GM12878 (cell line): ENCODE data around the gene KRTAP1-3.
"Not testable (repeated sequence)": the region's sequence is repeated elsewhere in the genome, so short reads cannot be mapped to it uniquely, and the experiment has no call there.

Experiments used
- BHLHE40 ChIP-seq, 2 experiments: fragments of 450-650 bp in 1 of 2; IDR thresholded peaks; 2 replicates each; pipeline ENCODE4 v1.6.1; 2011 to 2017; ENCODE audit warnings: low read depth in 2 of 2, borderline replicate concordance in 1 of 2, improper control_type of control experiment in 1 of 2, low read length in 1 of 2, mild to moderate bottlenecking in 1 of 2
- CBFB ChIP-seq: IDR thresholded peaks from 2 replicates; pipeline ENCODE4 v1.6.1; 2016; ENCODE audit warnings: antibody characterized with exemption, low read depth
- CTCF ChIP-seq, 3 experiments: IDR thresholded peaks in 2 of 3; conservative IDR thresholded peaks in 1 of 3; 2 replicates each; pipeline ENCODE4 v1.5.1; 2011; ENCODE audit warnings: low read depth in 3 of 3, low read length in 3 of 3, mild to moderate bottlenecking in 3 of 3, control low read depth in 2 of 3, moderate library complexity in 2 of 3, inconsistent platforms in 1 of 3, mixed read lengths in 1 of 3; ENCODE audit not compliant: control insufficient read depth in 2 of 3, insufficient read depth in 1 of 3; ENCODE audit errors: extremely low read depth in 1 of 3
- EP300 ChIP-seq, 2 experiments: fragments of 150-350 bp in 1 of 2; IDR thresholded peaks; 2 replicates each; pipeline ENCODE4 v1.6.1; 2011 to 2012; ENCODE audit warnings: low read depth in 2 of 2, low read length in 2 of 2, borderline replicate concordance in 1 of 2, improper control_type of control experiment in 1 of 2, inconsistent platforms in 1 of 2; ENCODE audit not compliant: control insufficient read depth in 1 of 2
- EZH2 ChIP-seq: IDR thresholded peaks from 2 replicates; pipeline ENCODE4 v1.6.1; 2012; ENCODE audit warnings: low read depth, mild to moderate bottlenecking, control low read depth, inconsistent platforms, low read length, borderline replicate concordance; ENCODE audit not compliant: control insufficient read depth
- JUND ChIP-seq: IDR thresholded peaks from 2 replicates; pipeline ENCODE4 v1.6.1; 2012; ENCODE audit warnings: low read depth, mild to moderate bottlenecking, low read length, improper control_type of control experiment, moderate library complexity
- MXI1 ChIP-seq: fragments of 150-350 bp; IDR thresholded peaks from 2 replicates; pipeline ENCODE4 v1.6.1; 2011; ENCODE audit warnings: low read depth, mild to moderate bottlenecking, inconsistent platforms, low read length, improper control_type of control experiment
- NFXL1 ChIP-seq: fragments of 450-650 bp; IDR thresholded peaks from 2 replicates; pipeline ENCODE4 v1.6.1; 2017; ENCODE audit warnings: antibody characterized with exemption, mild to moderate bottlenecking, borderline replicate concordance
- NR2C2 ChIP-seq: IDR thresholded peaks from 2 replicates; pipeline ENCODE4 v1.6.1; 2011; ENCODE audit warnings: borderline replicate concordance, low read depth; ENCODE audit not compliant: control insufficient read depth, insufficient read length
- POLR2AphosphoS5 ChIP-seq: IDR thresholded peaks from 2 replicates; pipeline ENCODE4 v1.6.1; 2011; ENCODE audit warnings: mild to moderate bottlenecking, low read length, inconsistent platforms
- RAD21 ChIP-seq: IDR thresholded peaks from 2 replicates; pipeline ENCODE4 v1.6.1; 2011; ENCODE audit warnings: mild to moderate bottlenecking, low read depth, low read length, moderate library complexity; ENCODE audit not compliant: insufficient read depth
- TF ChIP-seq, protein P1 (sequence below): fragments of 450-650 bp; IDR thresholded peaks from 2 replicates; pipeline ENCODE4 v1.6.1; 2017; ENCODE audit warnings: mild to moderate bottlenecking
- TF ChIP-seq, protein P2 (sequence below): fragments of 450-650 bp; IDR thresholded peaks from 2 replicates; pipeline ENCODE4 v1.6.1; 2017; ENCODE audit warnings: mild to moderate bottlenecking, moderate library complexity
- TF ChIP-seq, protein P3 (sequence below): IDR thresholded peaks from 2 replicates; pipeline ENCODE4 v1.6.1; 2011; ENCODE audit warnings: borderline replicate concordance, low read depth, mild to moderate bottlenecking, moderate library complexity, mixed read lengths, low read length; ENCODE audit not compliant: insufficient read depth; ENCODE audit errors: extremely low read length

DNA sequence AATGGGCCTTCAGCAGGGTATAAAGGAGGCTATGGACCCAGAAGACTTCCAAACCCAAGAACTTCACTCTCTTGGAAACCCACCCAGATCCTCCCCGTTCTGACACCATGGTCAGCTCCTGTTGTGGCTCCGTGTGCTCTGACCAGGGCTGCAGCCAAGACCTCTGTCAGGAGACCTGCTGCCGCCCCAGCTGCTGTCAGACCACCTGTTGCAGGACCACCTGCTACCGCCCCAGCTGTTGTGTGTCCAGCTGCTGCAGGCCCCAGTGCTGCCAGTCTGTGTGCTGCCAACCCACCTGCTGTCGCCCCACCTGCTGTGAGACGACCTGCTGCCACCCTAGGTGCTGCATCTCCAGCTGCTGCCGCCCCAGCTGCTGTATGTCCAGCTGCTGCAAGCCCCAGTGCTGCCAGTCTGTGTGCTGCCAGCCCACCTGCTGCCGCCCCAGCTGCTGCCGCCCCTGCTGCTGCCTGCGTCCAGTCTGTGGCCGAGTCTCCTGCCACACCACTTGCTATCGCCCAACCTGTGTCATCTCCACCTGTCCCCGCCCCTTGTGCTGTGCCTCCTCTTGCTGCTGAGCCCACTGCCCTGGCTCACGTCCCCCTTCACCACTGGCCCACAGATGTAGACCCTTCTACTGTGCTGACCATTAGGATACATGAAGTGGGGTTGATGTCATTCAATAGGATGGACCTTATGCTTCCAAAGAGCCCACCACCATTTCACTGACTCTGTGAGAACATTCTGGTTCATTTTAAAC lies 49.6 kb upstream of the KRTAP1-3 start, which contains the start of gene KRTAP4-7:
- TF ChIP-seq, protein P1, sequence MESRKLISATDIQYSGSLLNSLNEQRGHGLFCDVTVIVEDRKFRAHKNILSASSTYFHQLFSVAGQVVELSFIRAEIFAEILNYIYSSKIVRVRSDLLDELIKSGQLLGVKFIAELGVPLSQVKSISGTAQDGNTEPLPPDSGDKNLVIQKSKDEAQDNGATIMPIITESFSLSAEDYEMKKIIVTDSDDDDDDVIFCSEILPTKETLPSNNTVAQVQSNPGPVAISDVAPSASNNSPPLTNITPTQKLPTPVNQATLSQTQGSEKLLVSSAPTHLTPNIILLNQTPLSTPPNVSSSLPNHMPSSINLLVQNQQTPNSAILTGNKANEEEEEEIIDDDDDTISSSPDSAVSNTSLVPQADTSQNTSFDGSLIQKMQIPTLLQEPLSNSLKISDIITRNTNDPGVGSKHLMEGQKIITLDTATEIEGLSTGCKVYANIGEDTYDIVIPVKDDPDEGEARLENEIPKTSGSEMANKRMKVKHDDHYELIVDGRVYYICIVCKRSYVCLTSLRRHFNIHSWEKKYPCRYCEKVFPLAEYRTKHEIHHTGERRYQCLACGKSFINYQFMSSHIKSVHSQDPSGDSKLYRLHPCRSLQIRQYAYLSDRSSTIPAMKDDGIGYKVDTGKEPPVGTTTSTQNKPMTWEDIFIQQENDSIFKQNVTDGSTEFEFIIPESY, result not testable (repeated sequence)
- not testable (repeated sequence) for TF ChIP-seq CTCF (IDR thresholded peaks at IDR 0.05 in 2 of 3, conservative IDR thresholded peaks at IDR 0.05 in 1 of 3; ENCODE audit: control insufficient read depth in 2 of 3, extremely low read depth in 1 of 3, insufficient read depth in 1 of 3, low read depth in 3 of 3, low read length in 3 of 3); BHLHE40 (IDR thresholded peaks at IDR 0.05; ENCODE audit: borderline replicate concordance in 1 of 2, low read depth in 2 of 2, low read length in 1 of 2); CBFB; NR2C2; EP300 (IDR thresholded peaks at IDR 0.05; ENCODE audit: borderline replicate concordance in 1 of 2, control insufficient read depth in 1 of 2, low read depth in 2 of 2, low read length in 2 of 2); EZH2; NFXL1; MXI1; POLR2AphosphoS5; JUND; RAD21
- TF ChIP-seq, protein P2, sequence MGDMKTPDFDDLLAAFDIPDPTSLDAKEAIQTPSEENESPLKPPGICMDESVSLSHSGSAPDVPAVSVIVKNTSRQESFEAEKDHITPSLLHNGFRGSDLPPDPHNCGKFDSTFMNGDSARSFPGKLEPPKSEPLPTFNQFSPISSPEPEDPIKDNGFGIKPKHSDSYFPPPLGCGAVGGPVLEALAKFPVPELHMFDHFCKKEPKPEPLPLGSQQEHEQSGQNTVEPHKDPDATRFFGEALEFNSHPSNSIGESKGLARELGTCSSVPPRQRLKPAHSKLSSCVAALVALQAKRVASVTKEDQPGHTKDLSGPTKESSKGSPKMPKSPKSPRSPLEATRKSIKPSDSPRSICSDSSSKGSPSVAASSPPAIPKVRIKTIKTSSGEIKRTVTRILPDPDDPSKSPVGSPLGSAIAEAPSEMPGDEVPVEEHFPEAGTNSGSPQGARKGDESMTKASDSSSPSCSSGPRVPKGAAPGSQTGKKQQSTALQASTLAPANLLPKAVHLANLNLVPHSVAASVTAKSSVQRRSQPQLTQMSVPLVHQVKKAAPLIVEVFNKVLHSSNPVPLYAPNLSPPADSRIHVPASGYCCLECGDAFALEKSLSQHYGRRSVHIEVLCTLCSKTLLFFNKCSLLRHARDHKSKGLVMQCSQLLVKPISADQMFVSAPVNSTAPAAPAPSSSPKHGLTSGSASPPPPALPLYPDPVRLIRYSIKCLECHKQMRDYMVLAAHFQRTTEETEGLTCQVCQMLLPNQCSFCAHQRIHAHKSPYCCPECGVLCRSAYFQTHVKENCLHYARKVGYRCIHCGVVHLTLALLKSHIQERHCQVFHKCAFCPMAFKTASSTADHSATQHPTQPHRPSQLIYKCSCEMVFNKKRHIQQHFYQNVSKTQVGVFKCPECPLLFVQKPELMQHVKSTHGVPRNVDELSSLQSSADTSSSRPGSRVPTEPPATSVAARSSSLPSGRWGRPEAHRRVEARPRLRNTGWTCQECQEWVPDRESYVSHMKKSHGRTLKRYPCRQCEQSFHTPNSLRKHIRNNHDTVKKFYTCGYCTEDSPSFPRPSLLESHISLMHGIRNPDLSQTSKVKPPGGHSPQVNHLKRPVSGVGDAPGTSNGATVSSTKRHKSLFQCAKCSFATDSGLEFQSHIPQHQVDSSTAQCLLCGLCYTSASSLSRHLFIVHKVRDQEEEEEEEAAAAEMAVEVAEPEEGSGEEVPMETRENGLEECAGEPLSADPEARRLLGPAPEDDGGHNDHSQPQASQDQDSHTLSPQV, result not testable (repeated sequence)
- TF ChIP-seq, protein P3, sequence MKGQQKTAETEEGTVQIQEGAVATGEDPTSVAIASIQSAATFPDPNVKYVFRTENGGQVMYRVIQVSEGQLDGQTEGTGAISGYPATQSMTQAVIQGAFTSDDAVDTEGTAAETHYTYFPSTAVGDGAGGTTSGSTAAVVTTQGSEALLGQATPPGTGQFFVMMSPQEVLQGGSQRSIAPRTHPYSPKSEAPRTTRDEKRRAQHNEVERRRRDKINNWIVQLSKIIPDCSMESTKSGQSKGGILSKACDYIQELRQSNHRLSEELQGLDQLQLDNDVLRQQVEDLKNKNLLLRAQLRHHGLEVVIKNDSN, result not testable (repeated sequence)
